ENCODE data around the gene SOAT1. TPM values are rescaled to one million over a fixed set of nuclear protein-coding genes. Genes with fewer than 3 reads are reported as not detected.

SOAT1 gene
- polyA plus RNA-seq, 2 of the 4 experiments (the other 2 are of a cell fraction): 19.0 to 62.1 TPM

GRCh38 chr1:179300112-179300511 lies 6.5 kb downstream of the SOAT1 start:
- no peak overlapping the region for H3K27ac ChIP-seq
- DNase-seq (ENCODE audit: low read depth in 1 of 2, low spot score in 1 of 2) (no peak), ATAC-seq (no peak), FAIRE-seq (no peak)
- H3K9me3 ChIP-seq: no peaks in the 10 kb centered on the region
- no peak overlapping the region for H3K4me2 ChIP-seq
- no peak for TF ChIP-seq POLR2A (IDR thresholded peaks at IDR 0.05; ENCODE audit: low read length)
- TF ChIP-seq FOSL2 (IDR thresholded peaks at IDR 0.05): no peak
- TF ChIP-seq FOSL2 (CRISPR knock-in tag; IDR thresholded peaks at IDR 0.05): no peak
- TF ChIP-seq CEBPB (IDR thresholded peaks at IDR 0.05): no peak
- TF ChIP-seq HES2 (IDR thresholded peaks at IDR 0.05): no peak
- TF ChIP-seq PHF8 (IDR thresholded peaks at IDR 0.05; ENCODE audit: borderline replicate concordance, low read depth): no peak
- no peak for TF ChIP-seq KDM5A (IDR thresholded peaks at IDR 0.05)
- WGBS (ENCODE audit: missing lambda C conversion rate): 88% methylated on average over 1 of the region's 1 CpG
- CTCF ChIA-PET: interaction anchor here (0.7 kb wide), 1 partner anchor 297 kb away, joined by 3 read pairs; no protein-coding TSS in a partner anchor
- H3K4me1 ChIP-seq: peaks cover 11% of the 10 kb centered on the region; the same call in 2 of the 3 replicates
- H3K4me3 ChIP-seq: no peak overlapping the region
- POLR2A ChIA-PET: no interaction called here

GRCh38 chr1:179302070-179302469 lies 8.5 kb downstream of the SOAT1 start:
- FAIRE-seq: no peak
- no peaks in the 10 kb centered on the region for H3K9me3 ChIP-seq
- POLR2A ChIA-PET: interaction anchor here (1.8 kb wide), 1 partner anchor 9 kb away, joined by 9 read pairs; the partner anchor contains the start of gene SOAT1
- CTCF ChIA-PET: interaction anchor here (1.1 kb wide), 1 partner anchor 11 kb away, joined by 4 read pairs; no protein-coding TSS in a partner anchor
- H3K4me1 ChIP-seq: peaks cover 16% of the 10 kb centered on the region; the same call in 2 of the 3 replicates
- no peak for DNase-seq (ENCODE audit: low read depth in 1 of 2, low spot score in 1 of 2)
- H3K4me3 ChIP-seq: no peak overlapping the region
- no peak for ATAC-seq
- 90% methylated on average over 3 of the region's 3 CpGs for WGBS (ENCODE audit: missing lambda C conversion rate)
- H3K27ac ChIP-seq: no peak overlapping the region
- H3K4me2 ChIP-seq: no peak overlapping the region
- no peak for TF ChIP-seq MAFK (IDR thresholded peaks at IDR 0.05; ENCODE audit: partially characterized antibody)
- TF ChIP-seq HEYL (CRISPR knock-in tag; IDR thresholded peaks at IDR 0.05): no peak
- TF ChIP-seq EP300 (IDR thresholded peaks at IDR 0.05): no peak
- no peak for TF ChIP-seq MAZ (IDR thresholded peaks at IDR 0.05; ENCODE audit: borderline replicate concordance, low read depth, low read length)
- TF ChIP-seq GATA3 (IDR thresholded peaks at IDR 0.05; ENCODE audit: borderline replicate concordance): no peak
- TF ChIP-seq HES2 (IDR thresholded peaks at IDR 0.05): no peak
- TF ChIP-seq FOSB (CRISPR knock-in tag; IDR thresholded peaks at IDR 0.05): no peak
- no peak for TF ChIP-seq BHLHE40 (IDR thresholded peaks at IDR 0.05; ENCODE audit: low read depth, low read length)
- TF ChIP-seq SMC3 (IDR thresholded peaks at IDR 0.05): no peak
- TF ChIP-seq E2F6 (IDR thresholded peaks at IDR 0.05; ENCODE audit: borderline replicate concordance, low read depth): no peak
- no peak for TF ChIP-seq TFCP2L1 (CRISPR knock-in tag; IDR thresholded peaks at IDR 0.05)
- TF ChIP-seq KDM1A (IDR thresholded peaks at IDR 0.05; ENCODE audit: low read depth): no peak
- no peak for TF ChIP-seq BCL3 (IDR thresholded peaks at IDR 0.05)
- no peak for TF ChIP-seq ELK1 (IDR thresholded peaks at IDR 0.05; ENCODE audit: low read depth, low read length)
- TF ChIP-seq HOXB5 (CRISPR knock-in tag; IDR thresholded peaks at IDR 0.05): no peak
- no peak for TF ChIP-seq JUNB (IDR thresholded peaks at IDR 0.05)
